Measurements from ENCODE around the gene PNKD. TPM values are rescaled to one million over a fixed set of nuclear protein-coding genes. Genes with fewer than 3 reads are reported as not detected.

Gene PNKD
- total and polyA plus RNA-seq, 2 donors (not counting 1 experiment from before 2014, with no cell fraction given): 27.7 to 29.1 TPM

- H3K27ac ChIP-seq (ENCODE audit: insufficient read depth, low read length): no peak overlapping the region
- no peak for DNase-seq (ENCODE audit: low read depth in 2 of 2)
- peaks cover 4% of the 10 kb centered on the region for H3K4me1 ChIP-seq (ENCODE audit: control insufficient read depth, extremely low read depth, insufficient read depth, low read length)
- no peaks in the 10 kb centered on the region for H4K20me1 ChIP-seq (ENCODE audit: control insufficient read depth, extremely low read depth, insufficient read depth, low read length)
- H3K9me3 ChIP-seq (ENCODE audit: control insufficient read depth, insufficient read depth, low read depth, low read length): no peaks in the 10 kb centered on the region
- H3K9ac ChIP-seq (ENCODE audit: insufficient read depth, low read length): no peak overlapping the region
- TF ChIP-seq EZH2 (IDR thresholded peaks at IDR 0.05; ENCODE audit: low read length, missing control alignments) (no peak), CTCF (conservative IDR thresholded peaks at IDR 0.05 in 1 of 2, IDR thresholded peaks at IDR 0.05 in 1 of 2; ENCODE audit: low read depth in 1 of 2, low read length in 2 of 2) (no peak)
- no peak overlapping the region for H3K4me3 ChIP-seq (replicated peaks in 1 of 4; ENCODE audit: control extremely low read depth in 1 of 4, insufficient read depth in 1 of 4, low read depth in 3 of 4, low read length in 4 of 4)
- no peaks in the 10 kb centered on the region for H3K27me3 ChIP-seq (ENCODE audit: control insufficient read depth, insufficient read depth, low read length)
- H2AFZ ChIP-seq (ENCODE audit: low read length): no peak overlapping the region
- no peak overlapping the region for H3K4me2 ChIP-seq (ENCODE audit: extremely low read depth, insufficient read depth, low read length)
- peaks cover 10% of the 10 kb centered on the region for H3K79me2 ChIP-seq (ENCODE audit: control insufficient read depth, insufficient read depth, low read length)
- no peaks in the 10 kb centered on the region for H3K36me3 ChIP-seq (ENCODE audit: control insufficient read depth, insufficient read depth, low read length)
These were observed 25.9 kb downstream of the PNKD start for GRCh38 chr2:218296200-218296599.

- H3K9ac ChIP-seq (ENCODE audit: insufficient read depth, low read length): no peak overlapping the region
- H3K4me3 ChIP-seq (replicated peaks in 1 of 4; ENCODE audit: control extremely low read depth in 1 of 4, insufficient read depth in 1 of 4, low read depth in 3 of 4, low read length in 4 of 4): no peak overlapping the region
- TF ChIP-seq EZH2 (IDR thresholded peaks at IDR 0.05; ENCODE audit: low read length, missing control alignments) (no peak), CTCF (conservative IDR thresholded peaks at IDR 0.05 in 1 of 2, IDR thresholded peaks at IDR 0.05 in 1 of 2; ENCODE audit: low read depth in 1 of 2, low read length in 2 of 2) (no peak)
- H3K79me2 ChIP-seq (ENCODE audit: control insufficient read depth, insufficient read depth, low read length): peaks cover 4% of the 10 kb centered on the region
- H3K27ac ChIP-seq (ENCODE audit: insufficient read depth, low read length): no peak overlapping the region
- no peak overlapping the region for H2AFZ ChIP-seq (ENCODE audit: low read length)
- H3K4me2 ChIP-seq (ENCODE audit: extremely low read depth, insufficient read depth, low read length): no peak overlapping the region
- no peaks in the 10 kb centered on the region for H3K9me3 ChIP-seq (ENCODE audit: control insufficient read depth, insufficient read depth, low read depth, low read length)
- peaks cover 4% of the 10 kb centered on the region for H3K4me1 ChIP-seq (ENCODE audit: control insufficient read depth, extremely low read depth, insufficient read depth, low read length)
- DNase-seq (ENCODE audit: low read depth in 2 of 2): no peak
- H4K20me1 ChIP-seq (ENCODE audit: control insufficient read depth, extremely low read depth, insufficient read depth, low read length): no peaks in the 10 kb centered on the region
- H3K27me3 ChIP-seq (ENCODE audit: control insufficient read depth, insufficient read depth, low read length): no peaks in the 10 kb centered on the region
- H3K36me3 ChIP-seq (ENCODE audit: control insufficient read depth, insufficient read depth, low read length): no peaks in the 10 kb centered on the region
These were observed 26.5 kb downstream of the PNKD start for GRCh38 chr2:218296847-218297246.

GRCh38 chr2:218298314-218298875, 28.1 kb downstream of the PNKD start:
- DNase-seq (ENCODE audit: low read depth in 2 of 2): no peak

More at GRCh38 chr2:218298314-218298875, 28.1 kb downstream of the PNKD start:
- Histone ChIP-seq H3K79me2 (ENCODE audit: control insufficient read depth, insufficient read depth, low read length) (no peaks in the 10 kb centered on the region), H3K9me3 (ENCODE audit: control insufficient read depth, insufficient read depth, low read depth, low read length) (no peaks in the 10 kb centered on the region), H4K20me1 (ENCODE audit: control insufficient read depth, extremely low read depth, insufficient read depth, low read length) (no peaks in the 10 kb centered on the region), H3K4me2 (ENCODE audit: extremely low read depth, insufficient read depth, low read length) (no peak overlapping the region), H3K27ac (ENCODE audit: insufficient read depth, low read length) (no peak overlapping the region), H3K27me3 (ENCODE audit: control insufficient read depth, insufficient read depth, low read length) (no peaks in the 10 kb centered on the region), H3K36me3 (ENCODE audit: control insufficient read depth, insufficient read depth, low read length) (no peaks in the 10 kb centered on the region), H3K4me1 (ENCODE audit: control insufficient read depth, extremely low read depth, insufficient read depth, low read length) (peaks cover 4% of the 10 kb centered on the region), H3K4me3 (replicated peaks in 1 of 4; ENCODE audit: control extremely low read depth in 1 of 4, insufficient read depth in 1 of 4, low read depth in 3 of 4, low read length in 4 of 4) (no peak overlapping the region), H2AFZ (ENCODE audit: low read length) (peak overlapping the region; percentile 49), H3K9ac (ENCODE audit: insufficient read depth, low read length) (no peak overlapping the region)
- TF ChIP-seq EZH2 (IDR thresholded peaks at IDR 0.05; ENCODE audit: low read length, missing control alignments) (no peak), CTCF (conservative IDR thresholded peaks at IDR 0.05 in 1 of 2, IDR thresholded peaks at IDR 0.05 in 1 of 2; ENCODE audit: low read depth in 1 of 2, low read length in 2 of 2) (no peak)
